ENCODE measurements around the gene GABARAP. TPM values are rescaled to one million over a fixed set of nuclear protein-coding genes. Genes with fewer than 3 reads are reported as not detected.
"Not testable (repeated sequence)": the region's sequence is repeated elsewhere in the genome, so short reads cannot be mapped to it uniquely, and the experiment has no call there.

GABARAP gene
- total RNA-seq, 4 donors from 2014 or later = 112 to 840 (median 273) TPM

DNA sequence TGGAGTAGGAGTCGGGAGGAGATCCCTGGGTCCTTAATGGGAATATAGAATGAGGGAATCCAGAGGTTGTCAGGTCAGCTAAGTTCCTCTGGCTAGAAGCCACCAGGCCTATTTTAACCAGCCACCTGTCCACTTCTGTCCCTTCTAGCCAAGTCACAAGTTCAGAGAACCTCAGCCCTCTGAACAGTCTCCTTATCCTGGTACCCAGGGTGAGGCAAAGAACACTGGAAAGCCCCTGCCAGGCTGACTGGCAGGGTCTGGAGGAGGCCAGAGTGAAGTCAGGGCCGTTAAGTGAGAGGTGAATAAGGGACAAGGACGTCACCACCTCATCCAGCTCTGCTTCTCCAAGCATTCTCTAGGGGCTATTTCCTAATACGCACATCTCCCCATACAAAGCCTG is 6.5 kb upstream of the GABARAP start:
- Histone ChIP-seq H3K4me1 (peaks cover 20 to 33% of the 10 kb centered on the region in 2 donors), H3K9me3 (no peaks in the 10 kb centered on the region), H3K27me3 (no peaks in the 10 kb centered on the region), H3K4me3 (replicated peaks in 1 of 3) (no peak overlapping the region), H3K27ac (no peak overlapping the region), H3K36me3 (peaks cover 14 to 16% of the 10 kb centered on the region in 2 donors)
- WGBS, 2 donors = 80 to 85% methylated on average over 4 of the region's 4 CpGs
- intact Hi-C loops (cut with DNase I) = no loop called here
- no peak for DNase-seq
- no peak for TF ChIP-seq POLR2A (IDR thresholded peaks at IDR 0.05)
- TF ChIP-seq, protein P1, sequence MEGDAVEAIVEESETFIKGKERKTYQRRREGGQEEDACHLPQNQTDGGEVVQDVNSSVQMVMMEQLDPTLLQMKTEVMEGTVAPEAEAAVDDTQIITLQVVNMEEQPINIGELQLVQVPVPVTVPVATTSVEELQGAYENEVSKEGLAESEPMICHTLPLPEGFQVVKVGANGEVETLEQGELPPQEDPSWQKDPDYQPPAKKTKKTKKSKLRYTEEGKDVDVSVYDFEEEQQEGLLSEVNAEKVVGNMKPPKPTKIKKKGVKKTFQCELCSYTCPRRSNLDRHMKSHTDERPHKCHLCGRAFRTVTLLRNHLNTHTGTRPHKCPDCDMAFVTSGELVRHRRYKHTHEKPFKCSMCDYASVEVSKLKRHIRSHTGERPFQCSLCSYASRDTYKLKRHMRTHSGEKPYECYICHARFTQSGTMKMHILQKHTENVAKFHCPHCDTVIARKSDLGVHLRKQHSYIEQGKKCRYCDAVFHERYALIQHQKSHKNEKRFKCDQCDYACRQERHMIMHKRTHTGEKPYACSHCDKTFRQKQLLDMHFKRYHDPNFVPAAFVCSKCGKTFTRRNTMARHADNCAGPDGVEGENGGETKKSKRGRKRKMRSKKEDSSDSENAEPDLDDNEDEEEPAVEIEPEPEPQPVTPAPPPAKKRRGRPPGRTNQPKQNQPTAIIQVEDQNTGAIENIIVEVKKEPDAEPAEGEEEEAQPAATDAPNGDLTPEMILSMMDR (IDR thresholded peaks at IDR 0.05) = no peak

DNA sequence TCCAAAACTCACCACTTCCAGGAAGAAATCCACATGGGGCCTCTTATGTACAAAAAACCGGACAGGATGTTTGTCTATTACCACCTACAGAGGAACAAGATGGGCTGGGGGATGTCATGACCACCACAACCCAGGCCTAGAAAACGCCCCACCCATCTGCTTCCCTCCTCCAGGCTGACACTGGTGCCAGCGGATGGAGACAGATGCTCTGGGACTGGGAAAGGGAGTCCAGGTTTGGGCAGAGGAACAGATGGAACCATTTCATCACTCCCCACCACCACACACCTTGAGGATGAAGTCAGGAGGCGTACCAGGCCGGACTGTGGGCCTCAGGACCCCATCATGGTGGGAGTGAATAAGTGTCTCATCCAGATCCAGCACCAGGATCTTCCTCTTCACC is 4.5 kb upstream of the GABARAP start:
- H3K4me3 ChIP-seq (replicated peaks in 1 of 3) = no peak overlapping the region
- 92 to 96% methylated on average over 5 of the region's 5 CpGs for WGBS, 2 donors
- no peak for DNase-seq
- no peaks in the 10 kb centered on the region for H3K27me3 ChIP-seq
- H3K27ac ChIP-seq = no peak overlapping the region
- H3K36me3 ChIP-seq = peaks cover 14 to 16% of the 10 kb centered on the region in 2 donors
- intact Hi-C loops (cut with DNase I) = no loop called here
- no peaks in the 10 kb centered on the region for H3K9me3 ChIP-seq
- TF ChIP-seq POLR2A (IDR thresholded peaks at IDR 0.05) = no peak
- TF ChIP-seq, protein P1 (IDR thresholded peaks at IDR 0.05) = no peak
- peaks cover 11 to 28% of the 10 kb centered on the region in 2 donors for H3K4me1 ChIP-seq

DNA sequence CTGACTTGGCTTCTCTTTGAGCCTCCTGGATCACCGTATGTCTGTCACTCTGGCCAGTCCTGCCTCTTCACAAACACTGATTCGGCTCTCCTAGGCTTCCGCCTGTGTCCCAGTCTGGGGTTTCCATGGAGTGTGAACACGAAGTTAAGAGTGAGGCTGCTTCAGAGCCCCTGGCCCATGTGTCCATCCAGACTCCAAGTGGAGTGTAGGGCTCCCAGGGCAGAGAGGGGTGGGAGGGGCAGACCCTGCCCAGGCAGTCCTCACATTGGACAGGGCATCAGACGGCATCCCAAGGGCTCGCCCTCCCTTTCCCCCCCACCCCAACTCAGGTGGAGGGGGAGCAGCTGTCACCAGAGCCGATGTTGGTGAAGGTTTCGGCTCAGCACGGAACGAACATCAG is 1.6 kb upstream of the GABARAP start:
- Histone ChIP-seq H3K4me1 (peaks cover 17 to 27% of the 10 kb centered on the region in 2 donors), H3K27ac (peak overlapping the region in 1 of 3 donors; percentile 99), H3K36me3 (peaks cover 19 to 21% of the 10 kb centered on the region in 2 donors)
- H3K4me3 ChIP-seq (replicated peaks in 1 of 3); intact Hi-C loops (cut with DNase I); H3K27me3 ChIP-seq; H3K9me3 ChIP-seq; DNase-seq: not testable (repeated sequence)
- WGBS, 2 donors = 79 to 85% methylated on average over 10 of the region's 10 CpGs

GRCh38 chr17:7243453-7243729 is 1.1 kb upstream of the GABARAP start:
- no peaks in the 10 kb centered on the region for H3K9me3 ChIP-seq
- no peaks in the 10 kb centered on the region for H3K27me3 ChIP-seq
- H3K4me3 ChIP-seq (replicated peaks in 1 of 3) = peak overlapping the region in 2 of 3 donors; percentile 14 to 86
- peaks cover 19 to 21% of the 10 kb centered on the region in 2 donors for H3K36me3 ChIP-seq
- WGBS, 2 donors = 40 to 48% methylated on average over 2 of the region's 2 CpGs
- peaks cover 17 to 25% of the 10 kb centered on the region in 2 donors for H3K4me1 ChIP-seq
- DNase-seq = no peak
- intact Hi-C loops (cut with DNase I) = no loop called here
- TF ChIP-seq, protein P1 (IDR thresholded peaks at IDR 0.05) = no peak
- TF ChIP-seq POLR2A (IDR thresholded peaks at IDR 0.05) = no peak
- peak overlapping the region; percentile 85 to 99 (median 95) for H3K27ac ChIP-seq

DNA sequence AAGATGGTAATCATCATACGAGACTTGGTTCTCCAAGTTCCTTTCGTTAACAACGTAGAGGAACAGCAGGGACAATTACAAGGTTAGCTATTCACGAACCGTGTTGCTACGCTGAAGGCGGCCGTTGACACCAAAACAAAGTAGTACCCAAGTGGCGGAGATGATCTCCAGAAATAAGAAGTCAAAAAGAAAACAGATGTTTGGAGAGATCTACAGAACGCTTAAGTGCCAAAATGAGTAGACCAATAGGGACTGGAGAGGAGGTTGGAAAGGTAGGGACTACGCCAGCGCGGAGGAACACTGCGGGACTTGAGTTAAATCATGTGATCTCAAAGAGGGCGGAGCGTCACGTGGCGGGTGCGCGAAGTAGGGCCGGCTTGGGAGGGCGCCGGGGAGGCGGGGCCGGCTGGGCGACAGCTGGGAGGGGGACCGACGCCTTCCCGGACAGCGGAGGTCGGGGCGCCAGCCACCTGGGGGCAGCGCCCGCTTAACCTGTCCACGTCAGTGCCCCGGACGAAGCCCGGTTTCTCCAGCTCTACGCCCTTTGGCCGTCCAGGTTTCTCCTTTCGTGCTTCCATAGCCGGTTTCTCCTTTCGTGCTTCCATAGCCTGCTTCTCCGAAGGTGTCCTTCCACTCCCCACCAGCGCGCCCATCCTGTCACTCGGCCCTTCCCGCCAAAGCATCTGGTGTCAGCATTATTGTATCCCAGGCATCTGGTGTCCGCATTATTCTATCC is 636 bp upstream of the GABARAP start:
- no peaks in the 10 kb centered on the region for H3K27me3 ChIP-seq
- WGBS, 2 donors = 1% methylated on average over 40 to 47 of the region's 49 CpGs
- H3K36me3 ChIP-seq = peaks cover 19 to 21% of the 10 kb centered on the region in 2 donors
- H3K27ac ChIP-seq = peak overlapping the region; percentile 85 to 99 (median 95)
- peak overlapping the region; percentile 14 to 86 (median 28) for H3K4me3 ChIP-seq (replicated peaks in 1 of 3)
- peaks cover 17 to 25% of the 10 kb centered on the region in 2 donors for H3K4me1 ChIP-seq
- peak; percentile 96 to 97 for DNase-seq
- intact Hi-C loops (cut with DNase I) = no loop called here
- no peaks in the 10 kb centered on the region for H3K9me3 ChIP-seq
- TF ChIP-seq, protein P1 (IDR thresholded peaks at IDR 0.05) = peak in 1 of 6 experiments; percentile 4
- peak; percentile 4 to 69 for TF ChIP-seq POLR2A (IDR thresholded peaks at IDR 0.05)

All from thyroid gland (tissue), 4 donors.